GM21515 (cell line): ENCODE measurements around the gene SCP2D1.
"Not testable (repeated sequence)": the region's sequence is repeated elsewhere in the genome, so short reads cannot be mapped to it uniquely, and the experiment has no call there.

Experiments
- ATAC-seq: cut with Tn5 transposase; IDR thresholded peaks from one replicate; pipeline ENCODE4 v1.9.1; 2021; ENCODE audit not compliant: unreplicated experiment

Gene SCP2D1

GRCh38 chr20:18813483-18813882, at the start of gene SCP2D1:
Gene SCP2D1, plus strand, starts transcription at chr20:18813783. Its CDS starts 33 bp downstream, at chr20:18813816.
- no peak for ATAC-seq

- ATAC-seq, result no peak
Observed at GRCh38 chr20:18767676-18768075, 45.9 kb upstream of the SCP2D1 start.

GRCh38 chr20:18773566-18773965, 40.0 kb upstream of the SCP2D1 start:
- no peak for ATAC-seq

GRCh38 chr20:18774207-18774606, 39.4 kb upstream of the SCP2D1 start:
- ATAC-seq, result no peak

- ATAC-seq, result no peak
Observed at GRCh38 chr20:18775633-18776032, 38.0 kb upstream of the SCP2D1 start.

GRCh38 chr20:18778690-18779392, 34.7 kb upstream of the SCP2D1 start:
- ATAC-seq, result no peak

- no peak for ATAC-seq
Observed at GRCh38 chr20:18780385-18781130, 33.0 kb upstream of the SCP2D1 start.

GRCh38 chr20:18781509-18781908, 32.1 kb upstream of the SCP2D1 start:
- no peak for ATAC-seq

- no peak for ATAC-seq
Observed at GRCh38 chr20:18783385-18783959, 30.1 kb upstream of the SCP2D1 start.

- ATAC-seq, result not testable (repeated sequence)
Observed at GRCh38 chr20:18787046-18787445, 26.5 kb upstream of the SCP2D1 start.

- ATAC-seq, result no peak
Observed at GRCh38 chr20:18788021-18788420, 25.6 kb upstream of the SCP2D1 start.

- ATAC-seq, result no peak
Observed at GRCh38 chr20:18790787-18791186, 22.8 kb upstream of the SCP2D1 start.

GRCh38 chr20:18793625-18794427, 19.8 kb upstream of the SCP2D1 start:
- ATAC-seq, result peak; percentile 97

- peak; percentile 2 for ATAC-seq
Observed at GRCh38 chr20:18794428-18794787, 19.2 kb upstream of the SCP2D1 start.

GRCh38 chr20:18795366-18795765, 18.2 kb upstream of the SCP2D1 start:
- ATAC-seq, result no peak

- no peak for ATAC-seq
Observed at GRCh38 chr20:18796282-18796833, 17.2 kb upstream of the SCP2D1 start.

GRCh38 chr20:18801516-18801915, 12.1 kb upstream of the SCP2D1 start:
- ATAC-seq, result no peak

GRCh38 chr20:18802012-18802634, 11.5 kb upstream of the SCP2D1 start:
- ATAC-seq, result no peak

GRCh38 chr20:18805881-18806280, 7.7 kb upstream of the SCP2D1 start:
- ATAC-seq, result no peak

- no peak for ATAC-seq
Observed at GRCh38 chr20:18808712-18809111, 4.9 kb upstream of the SCP2D1 start.

- no peak for ATAC-seq
Observed at GRCh38 chr20:18811186-18811585, 2.4 kb upstream of the SCP2D1 start.
